IgD-negative memory B cell (primary cell): ENCODE data around the gene SNRK. TPM values are rescaled to one million over a fixed set of nuclear protein-coding genes. Genes with fewer than 3 reads are reported as not detected.

Experiments used
- H3K27ac Mint-ChIP-seq, 3 donors: one replicate each; pipeline ENCODE4 v1.8.0; 2020 to 2022; ENCODE audit warnings: mild to moderate bottlenecking in 3 of 3, mixed read lengths in 3 of 3, moderate library complexity in 1 of 3
- H3K27me3 Mint-ChIP-seq: one replicate; pipeline ENCODE4 v1.8.0; 2021; ENCODE audit warnings: mixed read lengths
- H3K36me3 Mint-ChIP-seq: one replicate; pipeline ENCODE4 v1.8.0; 2020; ENCODE audit warnings: mild to moderate bottlenecking, mixed read lengths
- H3K4me1 Mint-ChIP-seq, 3 donors: one replicate each; pipeline ENCODE4 v1.8.0; 2020 to 2022; ENCODE audit warnings: mixed read lengths in 3 of 3, mild to moderate bottlenecking in 1 of 3
- H3K4me3 Mint-ChIP-seq, 4 donors: one replicate each; pipeline ENCODE4 v1.8.0; 2020 to 2022; ENCODE audit warnings: mild to moderate bottlenecking in 4 of 4, mixed read lengths in 4 of 4, moderate library complexity in 3 of 4
- H3K9me3 Mint-ChIP-seq, 3 donors: one replicate each; pipeline ENCODE4 v1.8.0; 2020 to 2021; ENCODE audit warnings: mixed read lengths in 3 of 3, mild to moderate bottlenecking in 1 of 3
- polyA plus RNA-seq: library from polyadenylated mRNA; unstranded; fragments of 300-500 nt; fragmentation: Illumina TruSeq; gene quantifications from one replicate; pipeline ENCODE4 v1.2.3, GENCODE V29; 2021

Gene SNRK
- polyA plus RNA-seq, 1 donor from 2014 or later, result 24.8 TPM

DNA sequence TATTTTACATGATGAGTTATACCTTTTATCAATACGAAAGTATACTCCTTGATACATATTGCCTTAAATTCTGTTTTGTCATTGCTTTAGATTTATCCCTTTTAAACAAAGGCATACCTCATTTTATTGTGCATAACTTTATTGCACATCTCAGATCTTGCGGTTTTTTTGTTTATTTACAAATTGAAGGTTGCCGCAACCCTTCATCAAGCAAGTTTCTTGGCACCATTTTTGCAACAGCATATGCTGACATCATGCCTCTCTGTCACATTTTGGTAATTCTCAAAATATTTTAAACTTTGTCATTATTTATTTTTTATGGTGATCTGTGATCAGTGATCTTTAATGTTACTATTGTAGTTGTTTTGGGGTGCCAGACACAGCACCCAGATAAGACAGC lies 20.9 kb downstream of the SNRK start:
- H3K27ac Mint-ChIP-seq, result peak overlapping the region in 2 of 3 donors; percentile 25 to 94
- peaks cover 20% of the 10 kb centered on the region for H3K36me3 Mint-ChIP-seq
- no peaks in the 10 kb centered on the region for H3K9me3 Mint-ChIP-seq
- peaks cover 26 to 42% (median 37%) of the 10 kb centered on the region in 3 donors for H3K4me1 Mint-ChIP-seq
- H3K4me3 Mint-ChIP-seq, result peak overlapping the region in 2 of 4 donors; percentile 30 to 47
- no peaks in the 10 kb centered on the region for H3K27me3 Mint-ChIP-seq

DNA sequence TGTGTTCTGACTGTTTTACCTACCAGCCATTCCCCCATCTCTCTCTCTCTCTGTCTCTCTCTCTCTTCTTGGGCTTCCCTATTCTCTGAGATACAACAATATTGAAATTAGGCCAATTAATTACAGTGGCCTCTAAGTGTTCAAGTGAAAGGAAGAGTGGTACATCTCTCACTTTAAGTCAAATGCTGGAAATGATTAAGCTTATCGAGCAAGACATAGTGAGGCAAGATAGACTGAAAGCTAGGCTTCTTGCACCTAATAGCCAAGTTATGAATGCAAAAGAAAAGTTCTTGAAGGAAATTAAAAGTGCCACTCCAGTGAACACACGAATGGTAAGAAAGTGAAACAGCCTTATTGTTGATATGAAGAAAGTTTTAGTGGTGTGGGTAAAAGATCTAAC lies 21.3 kb downstream of the SNRK start:
- Mint-ChIP-seq H3K9me3 (peaks cover 0 to 2% (median 0%) of the 10 kb centered on the region in 3 donors), H3K27ac (peak overlapping the region in 2 of 3 donors; percentile 25 to 94), H3K27me3 (no peaks in the 10 kb centered on the region), H3K36me3 (peaks cover 24% of the 10 kb centered on the region), H3K4me3 (peak overlapping the region in 2 of 4 donors; percentile 30 to 47), H3K4me1 (peaks cover 22 to 42% (median 36%) of the 10 kb centered on the region in 3 donors)

DNA sequence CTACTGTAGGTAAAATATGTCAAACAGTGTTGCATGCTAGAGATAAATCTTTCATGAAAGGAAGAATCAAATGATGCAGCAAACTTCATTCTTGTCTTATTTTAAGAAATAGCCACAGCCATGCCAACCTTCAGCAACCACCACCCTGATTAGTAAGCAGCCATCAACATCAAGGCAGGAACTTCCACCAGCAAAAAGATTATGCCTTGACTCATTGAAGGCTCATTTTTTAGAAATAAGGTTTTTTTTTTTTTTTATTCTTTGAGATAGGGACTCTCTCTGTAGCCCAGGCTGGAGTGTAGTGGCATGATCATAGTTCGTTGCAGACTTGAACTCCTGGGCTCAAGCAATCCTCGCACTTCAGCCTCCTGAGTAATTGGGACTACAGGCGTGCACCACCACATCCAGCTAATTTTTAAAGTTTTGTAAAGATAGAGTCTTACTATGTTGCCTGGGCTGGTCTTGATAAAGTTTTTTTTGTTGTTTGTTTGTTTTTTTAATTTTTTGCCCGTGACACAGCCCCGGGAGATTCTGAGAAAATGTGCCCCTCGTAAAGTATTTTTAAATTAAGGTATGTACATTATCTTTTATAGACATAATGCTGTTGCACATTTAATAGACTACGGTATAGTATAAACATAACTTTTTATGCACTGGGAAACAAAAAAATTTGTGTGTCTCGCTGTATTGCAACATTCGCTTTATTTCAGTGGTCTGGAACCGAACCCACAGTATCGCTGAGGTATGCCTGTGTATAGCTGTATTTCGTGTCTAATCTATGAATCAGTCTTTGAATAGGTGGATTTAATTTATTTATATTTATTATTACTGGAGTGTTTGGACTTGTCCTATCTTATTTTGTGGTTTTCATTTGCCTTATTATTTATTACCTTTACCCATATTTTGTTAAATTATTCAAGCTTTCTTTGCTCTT lies 23.3 kb downstream of the SNRK start:
- Mint-ChIP-seq H3K36me3 (peaks cover 25% of the 10 kb centered on the region), H3K27me3 (no peaks in the 10 kb centered on the region), H3K4me3 (no peak overlapping the region), H3K27ac (no peak overlapping the region), H3K9me3 (peaks cover 0 to 5% (median 0%) of the 10 kb centered on the region in 3 donors), H3K4me1 (peaks cover 29 to 37% (median 34%) of the 10 kb centered on the region in 3 donors)

DNA sequence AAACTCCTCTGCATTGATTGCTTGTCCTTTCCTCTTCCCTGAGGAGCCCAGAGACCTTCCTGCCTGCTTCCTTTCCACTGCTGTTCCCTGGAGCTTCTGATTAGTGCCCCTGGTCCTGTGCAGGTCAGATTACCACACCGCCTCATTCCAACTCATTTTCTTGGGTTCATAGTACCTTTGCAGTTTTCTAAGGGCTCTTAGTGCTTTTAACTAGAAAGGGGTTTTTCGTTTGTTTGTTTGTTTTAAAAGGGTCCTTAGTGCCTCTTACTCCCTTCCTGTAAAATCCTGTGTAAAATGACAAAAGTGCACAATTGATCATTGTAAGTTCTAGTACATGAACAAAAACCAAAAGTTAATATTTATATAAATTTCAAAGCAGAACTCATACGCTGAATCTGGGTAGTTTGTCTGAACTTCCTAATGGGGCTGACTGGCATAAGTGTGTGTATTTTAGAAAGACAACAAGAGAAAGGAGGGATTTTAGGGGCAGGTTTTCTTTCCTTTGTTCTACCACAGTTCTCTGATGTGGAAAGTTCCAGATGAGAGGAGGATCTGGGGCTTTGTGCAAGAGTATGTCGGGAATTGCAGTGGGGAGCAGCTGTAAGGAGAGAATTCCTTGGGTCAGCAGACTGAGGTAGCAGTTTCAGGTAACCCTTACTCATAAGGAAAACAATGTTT lies 30.6 kb downstream of the SNRK start:
- peaks cover 8% of the 10 kb centered on the region for H3K36me3 Mint-ChIP-seq
- H3K9me3 Mint-ChIP-seq, result peaks cover 0 to 5% (median 0%) of the 10 kb centered on the region in 3 donors
- no peaks in the 10 kb centered on the region for H3K27me3 Mint-ChIP-seq
- H3K4me3 Mint-ChIP-seq, result peak overlapping the region in 2 of 4 donors; percentile 39 to 49
- peaks cover 23 to 30% (median 27%) of the 10 kb centered on the region in 3 donors for H3K4me1 Mint-ChIP-seq
- peak overlapping the region in 1 of 3 donors; percentile 6 for H3K27ac Mint-ChIP-seq

DNA sequence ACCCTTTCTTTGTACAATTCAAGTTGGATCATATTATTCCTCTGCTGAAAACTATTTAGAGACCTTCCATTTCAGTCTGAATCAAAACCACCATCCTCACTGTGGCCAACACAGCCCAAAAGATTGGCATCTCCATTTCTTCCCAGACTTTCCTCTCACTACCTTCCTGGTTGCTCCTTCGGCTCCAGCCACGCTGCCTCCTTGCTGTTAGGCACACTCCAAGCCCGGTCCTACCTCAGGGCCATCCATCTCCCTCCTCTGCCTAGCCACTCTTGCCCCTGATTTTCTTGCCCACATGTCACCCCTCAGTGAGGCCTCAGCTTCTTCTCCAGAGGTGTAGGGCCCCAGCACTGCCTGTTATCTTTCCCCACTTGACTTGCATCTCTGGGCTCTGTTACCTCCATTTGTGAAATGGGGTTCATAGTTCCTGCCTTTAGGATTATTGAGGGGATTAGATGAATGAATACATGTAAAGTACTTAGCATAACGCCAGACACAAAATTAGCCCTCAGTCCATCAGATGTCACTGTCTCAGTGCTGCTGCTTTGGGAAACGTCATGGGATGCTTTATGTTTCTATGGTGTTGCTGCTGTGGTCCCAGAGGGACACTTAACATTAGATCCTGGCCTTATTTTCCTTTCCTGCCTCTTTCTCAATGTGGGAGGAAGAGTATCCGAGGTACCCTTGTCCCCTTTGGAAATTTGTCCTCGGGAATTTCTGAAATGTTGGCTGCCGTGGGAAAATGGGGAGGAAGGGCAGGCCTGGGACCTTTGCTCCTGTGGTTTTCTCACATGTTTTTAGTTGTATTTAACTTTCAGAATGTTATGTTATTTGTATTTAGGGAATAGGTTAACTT lies 31.3 kb downstream of the SNRK start:
- H3K36me3 Mint-ChIP-seq, result peaks cover 8% of the 10 kb centered on the region
- peak overlapping the region in 1 of 4 donors; percentile 39 for H3K4me3 Mint-ChIP-seq
- peaks cover 0 to 3% (median 0%) of the 10 kb centered on the region in 3 donors for H3K9me3 Mint-ChIP-seq
- peaks cover 23 to 32% (median 28%) of the 10 kb centered on the region in 3 donors for H3K4me1 Mint-ChIP-seq
- H3K27ac Mint-ChIP-seq, result peak overlapping the region in 1 of 3 donors; percentile 60
- H3K27me3 Mint-ChIP-seq, result no peaks in the 10 kb centered on the region

DNA sequence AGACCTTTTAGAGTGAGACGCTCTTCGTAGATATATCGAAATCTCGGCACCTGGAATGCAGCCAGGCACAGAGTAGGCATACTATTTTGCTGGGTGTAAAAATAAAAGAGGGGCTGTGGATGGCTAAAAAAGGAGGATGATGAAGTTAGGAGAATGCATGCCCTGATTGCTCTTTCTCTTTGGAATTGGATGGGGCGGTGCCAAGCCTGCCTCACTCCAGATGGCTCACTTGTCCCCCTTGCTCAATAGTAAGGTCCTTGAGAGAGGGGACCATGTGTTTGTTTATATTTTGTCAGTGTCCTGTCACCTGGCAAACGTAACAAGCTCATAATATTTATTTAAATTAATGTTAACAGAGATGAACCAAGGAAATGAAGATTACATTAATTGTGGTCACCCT lies 33.0 kb downstream of the SNRK start:
- Mint-ChIP-seq H3K27ac (no peak overlapping the region), H3K9me3 (peaks cover 0 to 2% (median 0%) of the 10 kb centered on the region in 3 donors), H3K27me3 (no peaks in the 10 kb centered on the region), H3K4me3 (no peak overlapping the region), H3K36me3 (peaks cover 5% of the 10 kb centered on the region), H3K4me1 (peaks cover 18 to 34% (median 32%) of the 10 kb centered on the region in 3 donors)

DNA sequence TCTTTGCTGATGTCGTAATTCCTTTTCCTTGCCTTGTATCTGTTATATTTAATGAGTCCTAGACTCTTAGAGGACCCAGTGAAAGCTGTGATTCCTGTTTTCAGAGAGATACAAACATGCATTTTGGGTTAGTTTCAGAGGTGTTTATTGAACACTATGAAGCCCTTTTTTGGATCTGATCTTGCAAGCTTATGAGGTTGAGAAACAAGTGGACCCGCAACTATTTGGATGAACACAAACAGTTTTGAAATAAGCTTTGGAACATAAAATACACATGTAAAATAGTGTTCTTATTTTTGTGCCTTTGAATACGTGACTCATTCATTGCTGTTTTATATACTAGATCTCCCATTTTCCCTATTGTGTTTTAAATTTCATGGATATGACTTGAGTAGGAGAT lies 33.5 kb downstream of the SNRK start:
- Mint-ChIP-seq H3K27ac (peak overlapping the region in 1 of 3 donors; percentile 32), H3K4me1 (peaks cover 19 to 34% (median 32%) of the 10 kb centered on the region in 3 donors), H3K27me3 (no peaks in the 10 kb centered on the region), H3K36me3 (peaks cover 5% of the 10 kb centered on the region), H3K4me3 (no peak overlapping the region), H3K9me3 (peaks cover 0 to 2% (median 0%) of the 10 kb centered on the region in 3 donors)

DNA sequence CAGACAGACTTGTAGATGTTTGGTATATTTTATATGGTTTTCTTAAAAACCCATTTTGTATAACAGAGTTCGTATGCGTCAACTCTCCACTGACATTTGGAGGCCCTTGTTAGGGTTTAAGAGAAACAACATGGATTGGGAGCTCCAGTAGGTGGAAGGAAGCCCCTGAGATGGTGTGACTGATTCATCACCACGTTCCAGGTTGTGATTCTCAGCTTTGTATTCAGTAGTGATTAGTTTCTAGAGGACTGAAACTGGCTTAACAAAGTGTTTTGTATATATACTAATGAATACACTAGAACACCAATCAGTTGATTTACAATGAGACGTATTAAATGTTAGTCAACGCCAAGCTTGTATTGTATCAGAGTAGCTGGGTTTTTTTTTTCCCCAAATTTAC lies 33.9 kb downstream of the SNRK start:
- Mint-ChIP-seq H3K9me3 (peaks cover 0 to 2% (median 0%) of the 10 kb centered on the region in 3 donors), H3K27ac (peak overlapping the region in 1 of 3 donors; percentile 50), H3K27me3 (no peaks in the 10 kb centered on the region), H3K4me1 (peaks cover 22 to 32% (median 27%) of the 10 kb centered on the region in 3 donors), H3K4me3 (no peak overlapping the region), H3K36me3 (peaks cover 5% of the 10 kb centered on the region)

DNA sequence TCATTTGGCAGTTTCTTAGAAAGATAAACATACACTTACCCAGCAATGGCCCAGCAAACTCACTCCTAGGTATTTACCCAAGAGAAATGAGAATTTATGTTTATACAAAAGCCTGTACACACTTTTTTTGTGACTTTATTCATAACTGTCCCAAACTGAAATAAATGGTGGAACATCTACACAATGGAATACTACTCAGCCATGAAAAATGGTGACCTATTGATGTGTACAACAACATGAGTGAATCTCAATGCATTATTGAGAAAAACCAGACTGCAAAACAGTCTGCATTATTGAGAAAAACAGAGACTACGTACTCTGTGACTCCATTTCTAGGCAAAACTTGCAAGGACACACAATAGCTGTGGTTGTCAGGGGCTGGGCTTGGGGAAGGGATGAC lies 37.2 kb downstream of the SNRK start:
- Mint-ChIP-seq H3K4me1 (peaks cover 39 to 46% (median 45%) of the 10 kb centered on the region in 3 donors), H3K27ac (no peak overlapping the region), H3K4me3 (no peak overlapping the region), H3K27me3 (no peaks in the 10 kb centered on the region), H3K36me3 (peaks cover 3% of the 10 kb centered on the region), H3K9me3 (peaks cover 0 to 2% (median 0%) of the 10 kb centered on the region in 3 donors)

DNA sequence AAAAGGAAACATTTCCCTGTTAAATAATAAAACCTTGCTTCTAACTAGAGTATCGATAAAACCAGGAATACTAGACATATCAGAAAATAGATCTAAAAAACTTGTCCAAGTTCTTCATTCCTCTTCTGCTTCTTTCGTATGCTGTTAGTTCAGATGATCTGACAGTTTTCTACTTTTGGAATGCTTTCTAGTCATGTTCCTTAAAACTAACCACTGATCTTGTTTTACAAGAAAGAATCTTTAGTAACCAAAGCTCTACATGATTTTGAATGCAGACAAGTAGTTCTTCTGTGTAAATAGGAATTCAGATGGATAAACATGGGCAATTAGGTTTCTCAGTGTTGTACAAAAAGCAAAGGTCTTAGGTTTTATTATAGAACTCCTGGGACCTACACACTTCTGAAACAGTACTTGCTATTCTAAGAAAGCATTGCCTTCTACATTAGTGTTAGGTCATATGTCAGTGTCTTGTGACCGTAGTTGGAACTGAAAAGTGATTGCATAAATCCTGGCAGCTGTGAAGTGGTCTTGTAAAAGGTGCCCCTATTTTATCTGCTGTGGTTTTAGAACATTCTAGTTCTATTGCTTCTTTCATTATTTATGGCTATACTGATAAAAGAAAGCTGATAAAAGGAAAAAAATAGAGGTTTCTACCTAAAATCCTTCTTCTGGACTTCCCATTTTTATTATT lies 40.7 kb downstream of the SNRK start:
- no peaks in the 10 kb centered on the region for H3K27me3 Mint-ChIP-seq
- H3K9me3 Mint-ChIP-seq, result peaks cover 0 to 2% (median 0%) of the 10 kb centered on the region in 3 donors
- peak overlapping the region in 1 of 4 donors; percentile 52 for H3K4me3 Mint-ChIP-seq
- peak overlapping the region in 2 of 3 donors; percentile 8 to 66 for H3K27ac Mint-ChIP-seq
- H3K4me1 Mint-ChIP-seq, result peaks cover 31 to 46% (median 40%) of the 10 kb centered on the region in 3 donors
- peaks cover 3% of the 10 kb centered on the region for H3K36me3 Mint-ChIP-seq

DNA sequence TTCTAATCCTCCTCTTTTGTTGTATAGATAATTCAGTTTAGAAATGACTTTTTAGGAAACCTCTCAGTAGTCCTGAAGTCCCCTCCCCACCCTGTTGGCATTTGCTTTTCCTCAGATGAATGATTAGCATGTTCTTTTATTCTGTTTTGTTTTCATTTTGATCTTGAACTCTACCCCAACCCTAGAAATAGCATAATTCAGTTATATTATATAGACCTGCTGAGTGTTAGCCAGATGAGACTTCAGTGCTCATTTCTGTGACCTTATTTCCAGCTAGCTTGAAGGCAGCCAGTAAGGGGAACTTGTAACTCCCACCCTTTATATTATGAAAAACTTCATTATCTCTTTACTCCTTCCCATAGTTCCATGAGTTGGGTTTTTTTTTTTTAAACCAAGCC lies 41.2 kb downstream of the SNRK start:
- H3K27me3 Mint-ChIP-seq, result no peaks in the 10 kb centered on the region
- H3K4me3 Mint-ChIP-seq, result peak overlapping the region in 1 of 4 donors; percentile 56
- peaks cover 0 to 2% (median 0%) of the 10 kb centered on the region in 3 donors for H3K9me3 Mint-ChIP-seq
- H3K27ac Mint-ChIP-seq, result peak overlapping the region in 1 of 3 donors; percentile 8
- peaks cover 4% of the 10 kb centered on the region for H3K36me3 Mint-ChIP-seq
- peaks cover 31 to 43% (median 35%) of the 10 kb centered on the region in 3 donors for H3K4me1 Mint-ChIP-seq

DNA sequence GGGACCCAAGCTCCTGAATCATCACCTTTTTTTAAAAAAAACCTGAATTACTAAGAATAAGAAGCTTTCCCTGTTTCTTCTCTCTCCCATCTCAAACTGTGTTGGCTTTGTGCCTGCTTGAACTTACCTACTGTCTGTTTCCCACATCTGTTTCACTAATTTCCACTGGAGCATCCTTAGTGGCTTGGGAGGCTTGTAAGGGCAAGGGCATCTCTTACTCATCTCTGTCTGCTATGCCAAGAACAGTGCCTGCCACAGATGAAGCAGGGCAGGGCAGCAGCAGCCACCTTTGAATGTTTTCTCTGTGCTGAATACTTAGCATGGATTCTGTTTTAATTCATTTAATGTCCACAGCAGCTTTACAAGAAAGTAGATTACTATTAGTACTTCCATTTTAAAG lies 42.3 kb downstream of the SNRK start:
- Mint-ChIP-seq H3K36me3 (peaks cover 9% of the 10 kb centered on the region), H3K27ac (no peak overlapping the region), H3K4me1 (peaks cover 29 to 43% (median 35%) of the 10 kb centered on the region in 3 donors), H3K9me3 (peaks cover 0 to 2% (median 0%) of the 10 kb centered on the region in 3 donors), H3K27me3 (no peaks in the 10 kb centered on the region), H3K4me3 (no peak overlapping the region)

DNA sequence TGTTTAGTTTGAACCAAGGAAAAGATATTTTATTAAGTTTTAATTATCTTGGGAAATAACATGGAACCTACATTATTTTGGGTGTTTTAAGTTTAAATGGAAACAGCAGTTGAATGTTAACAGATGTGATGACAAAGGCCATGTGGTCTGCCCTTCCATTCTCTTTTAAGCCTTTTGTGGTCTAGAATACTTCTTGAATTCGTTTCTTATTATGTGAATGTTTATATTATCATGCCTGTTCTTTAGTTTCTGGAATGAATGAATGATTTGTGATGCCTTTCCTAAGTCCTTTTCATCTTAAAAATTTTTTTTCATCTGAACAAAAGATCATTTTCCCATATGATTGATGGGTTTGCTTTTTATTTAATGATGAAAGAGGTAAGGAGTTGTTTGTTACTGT lies 44.6 kb downstream of the SNRK start:
- Mint-ChIP-seq H3K4me1 (peaks cover 20 to 28% (median 26%) of the 10 kb centered on the region in 3 donors), H3K27ac (no peak overlapping the region), H3K9me3 (peaks cover 0 to 3% (median 2%) of the 10 kb centered on the region in 3 donors), H3K4me3 (no peak overlapping the region), H3K36me3 (peaks cover 21% of the 10 kb centered on the region), H3K27me3 (no peaks in the 10 kb centered on the region)

DNA sequence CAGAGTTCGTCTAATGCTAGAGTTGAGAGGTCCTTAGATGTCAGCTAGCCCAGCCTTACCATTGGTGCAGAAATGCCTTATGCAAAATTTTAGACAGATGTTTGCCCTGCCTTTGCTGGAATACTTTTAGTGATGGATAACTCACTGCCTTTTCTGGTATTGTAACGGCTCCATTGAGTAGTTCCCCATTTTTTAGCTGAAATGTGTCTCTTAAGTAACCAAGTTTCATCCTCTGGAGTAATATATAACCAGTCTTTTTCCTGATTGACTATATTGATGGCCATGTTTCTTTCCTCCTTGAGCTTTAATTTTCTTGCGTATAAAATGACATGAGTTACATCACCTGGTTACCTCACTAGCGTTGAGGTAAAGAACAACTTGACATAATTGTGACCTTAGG lies 45.0 kb downstream of the SNRK start:
- peaks cover 25% of the 10 kb centered on the region for H3K36me3 Mint-ChIP-seq
- peaks cover 1 to 6% (median 2%) of the 10 kb centered on the region in 3 donors for H3K9me3 Mint-ChIP-seq
- no peaks in the 10 kb centered on the region for H3K27me3 Mint-ChIP-seq
- peaks cover 16 to 24% (median 22%) of the 10 kb centered on the region in 3 donors for H3K4me1 Mint-ChIP-seq
- H3K27ac Mint-ChIP-seq, result no peak overlapping the region
- no peak overlapping the region for H3K4me3 Mint-ChIP-seq
